Bone marrow (tissue), 2 donors: ENCODE data around the gene PCDHA5.

Source experiments
- DNase-seq, 2 donors: peaks; one replicate each; lab custom pipeline; 2025; lab: John Stamatoyannopoulos, UW

PCDHA5 gene

GRCh38 chr5:140862441-140863295 is 41.3 kb downstream of the PCDHA5 start:
- DNase-seq = no peak

DNA sequence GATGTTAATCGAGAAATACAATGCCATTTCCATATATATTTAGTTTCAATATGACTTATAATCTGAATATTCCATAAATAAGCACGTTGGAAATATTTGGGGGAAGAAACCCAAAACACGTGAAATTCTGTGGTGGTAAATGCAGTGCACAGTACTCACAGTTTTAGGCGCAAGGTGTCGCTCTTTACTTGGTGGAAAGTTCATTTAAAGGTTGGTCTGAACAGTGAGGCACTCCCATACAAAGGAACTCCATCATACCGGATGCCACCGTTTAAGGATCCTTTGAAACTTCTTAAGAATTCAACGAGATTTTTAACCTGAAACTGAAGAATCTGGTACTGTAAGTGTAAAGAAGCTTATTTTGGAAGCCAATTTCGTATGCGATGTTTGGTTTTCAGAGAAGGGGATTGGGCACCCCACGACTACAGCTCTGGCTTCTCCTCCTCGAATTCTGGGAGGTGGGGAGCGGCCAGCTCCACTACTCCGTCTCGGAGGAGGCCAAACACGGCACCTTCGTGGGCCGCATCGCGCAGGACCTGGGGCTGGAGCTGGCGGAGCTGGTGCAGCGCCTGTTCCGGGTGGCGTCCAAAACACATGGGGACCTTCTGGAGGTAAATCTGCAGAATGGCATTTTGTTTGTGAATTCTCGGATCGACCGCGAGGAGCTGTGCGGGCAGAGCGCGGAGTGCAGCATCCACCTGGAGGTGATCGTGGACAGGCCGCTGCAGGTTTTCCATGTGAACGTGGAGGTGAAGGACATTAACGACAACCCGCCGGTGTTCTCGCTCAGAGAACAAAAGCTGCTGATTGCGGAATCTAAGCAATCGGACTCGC is 47.5 kb downstream of the PCDHA5 start, which contains the start of gene PCDHA11:
Gene PCDHA11 (plus strand): TSS at position 237 of the 834 bp plus-strand sequence. CDS start 147 bp downstream, at position 384.
- no peak for DNase-seq

DNA sequence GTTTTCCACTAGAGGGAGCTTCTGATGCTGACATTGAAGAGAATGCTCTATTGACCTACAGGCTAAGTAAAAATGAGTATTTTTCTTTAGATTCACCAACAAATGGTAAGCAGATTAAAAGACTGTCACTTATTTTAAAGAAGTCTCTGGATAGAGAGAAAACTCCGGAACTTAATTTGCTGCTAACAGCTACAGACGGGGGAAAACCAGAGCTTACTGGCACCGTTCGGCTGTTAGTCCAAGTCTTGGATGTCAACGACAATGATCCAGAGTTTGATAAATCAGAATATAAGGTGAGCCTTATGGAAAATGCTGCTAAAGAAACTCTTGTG is 48.1 kb downstream of the PCDHA5 start:
- DNase-seq = no peak

GRCh38 chr5:140870221-140871201 is 49.1 kb downstream of the PCDHA5 start:
- DNase-seq = no peak
